H9 (cell line): ENCODE measurements around the gene RAB11FIP4. TPM values are rescaled to one million over a fixed set of nuclear protein-coding genes. Genes with fewer than 3 reads are reported as not detected.

ENCODE experiments used
- DNase-seq: peaks from one replicate; pipeline ENCODE4 v3.0.0-alpha.2; 2017
- H2AFZ ChIP-seq: one replicate; pipeline ENCODE4 v1.6.1; 2013; ENCODE audit warnings: mild to moderate bottlenecking, low read length, control low read depth, moderate library complexity
- H2AK5ac ChIP-seq: 2 replicates; pipeline ENCODE4 v1.6.1; 2013; ENCODE audit warnings: low read length, control low read depth, mixed read lengths; ENCODE audit not compliant: insufficient read length
- H2BK120ac ChIP-seq: one replicate; pipeline ENCODE4 v1.6.1; 2013; ENCODE audit warnings: low read depth, mild to moderate bottlenecking, low read length, control low read depth, inconsistent platforms; ENCODE audit not compliant: poor library complexity, severe bottlenecking
- H2BK12ac ChIP-seq: 2 replicates; pipeline ENCODE4 v1.6.1; 2013; ENCODE audit warnings: low read length, control low read depth, mixed read lengths, low read depth; ENCODE audit not compliant: insufficient read length
- H2BK15ac ChIP-seq: 2 replicates; pipeline ENCODE4 v1.6.1; 2013; ENCODE audit warnings: low read depth, low read length, control low read depth
- H2BK20ac ChIP-seq: one replicate; pipeline ENCODE4 v1.6.1; 2013; ENCODE audit warnings: low read depth, mild to moderate bottlenecking, low read length, control low read depth, inconsistent platforms; ENCODE audit not compliant: poor library complexity, severe bottlenecking
- H2BK5ac ChIP-seq: 2 replicates; pipeline ENCODE4 v1.6.1; 2013; ENCODE audit warnings: low read length, control low read depth, mixed read lengths; ENCODE audit not compliant: insufficient read length
- H3K14ac ChIP-seq: 2 replicates; pipeline ENCODE4 v1.6.1; 2013; ENCODE audit warnings: low read length, control low read depth; ENCODE audit not compliant: insufficient read depth
- H3K18ac ChIP-seq: 2 replicates; pipeline ENCODE4 v1.6.1; 2013; ENCODE audit warnings: low read depth, mild to moderate bottlenecking, mixed read lengths, low read length, control low read depth; ENCODE audit not compliant: insufficient read length
- H3K23ac ChIP-seq: 2 replicates; pipeline ENCODE4 v1.6.1; 2013; ENCODE audit warnings: low read length, control low read depth, mixed read lengths, low read depth; ENCODE audit not compliant: insufficient read length
- H3K23me2 ChIP-seq: 2 replicates; pipeline ENCODE4 v1.6.1; 2013; ENCODE audit warnings: low read depth, mild to moderate bottlenecking, mixed read lengths, low read length, control low read depth; ENCODE audit not compliant: insufficient read length, poor library complexity, severe bottlenecking
- H3K27ac ChIP-seq: 2 replicates; pipeline ENCODE4 v1.5.1; 2013; ENCODE audit warnings: low read length, control low read depth, mixed read lengths, low read depth; ENCODE audit not compliant: insufficient read length
- H3K27me3 ChIP-seq: 2 replicates; pipeline ENCODE4 v1.6.1; 2013; ENCODE audit warnings: low read length, control low read depth, inconsistent platforms; ENCODE audit not compliant: insufficient read depth
- H3K4ac ChIP-seq: 2 replicates; pipeline ENCODE4 v1.6.1; 2013; ENCODE audit warnings: low read depth, mild to moderate bottlenecking, control low read depth, inconsistent platforms, low read length, moderate library complexity
- H3K4me1 ChIP-seq: 2 replicates; pipeline ENCODE4 v1.6.1; 2013; ENCODE audit warnings: low read length, control low read depth, inconsistent platforms; ENCODE audit not compliant: insufficient read depth
- H3K4me2 ChIP-seq: 2 replicates; pipeline ENCODE4 v1.6.1; 2013; ENCODE audit warnings: low read length, control low read depth, mixed read lengths; ENCODE audit not compliant: insufficient read length, insufficient read depth
- H3K56ac ChIP-seq: 2 replicates; pipeline ENCODE4 v1.6.1; 2013; ENCODE audit warnings: low read depth, mild to moderate bottlenecking, mixed read lengths, low read length, control low read depth; ENCODE audit not compliant: insufficient read length
- H3K79me1 ChIP-seq: 2 replicates; pipeline ENCODE4 v1.6.1; 2013; ENCODE audit warnings: low read depth, mild to moderate bottlenecking, moderate library complexity, low read length, control low read depth, inconsistent platforms; ENCODE audit not compliant: insufficient read depth, poor library complexity, severe bottlenecking
- H3K79me2 ChIP-seq: 2 replicates; pipeline ENCODE4 v1.6.1; 2013; ENCODE audit warnings: low read length, control low read depth, inconsistent platforms; ENCODE audit not compliant: insufficient read depth
- H3K9ac ChIP-seq: 2 replicates; pipeline ENCODE4 v1.6.1; 2013; ENCODE audit warnings: low read length, control low read depth, mixed read lengths; ENCODE audit not compliant: insufficient read length; ENCODE audit errors: extremely low read depth
- H3K9me3 ChIP-seq: one replicate; pipeline ENCODE4 v1.6.1; 2013; ENCODE audit warnings: low read depth, low read length, inconsistent platforms; ENCODE audit not compliant: control insufficient read depth
- H3T11ph ChIP-seq: one replicate; pipeline ENCODE4 v1.6.1; 2013; ENCODE audit warnings: mild to moderate bottlenecking, low read length, control low read depth, inconsistent platforms
- H4K20me1 ChIP-seq: one replicate; pipeline ENCODE4 v1.6.1; 2013; ENCODE audit not compliant: control insufficient read depth, insufficient read length, insufficient read depth
- H4K5ac ChIP-seq: 2 replicates; pipeline ENCODE4 v1.6.1; 2013; ENCODE audit warnings: low read depth, mild to moderate bottlenecking, mixed read lengths, low read length, control low read depth; ENCODE audit not compliant: insufficient read length
- H4K8ac ChIP-seq: replicated peaks from 2 replicates; pipeline ENCODE4 v1.6.1; 2013; ENCODE audit warnings: low read length, control low read depth, mixed read lengths, low read depth; ENCODE audit not compliant: insufficient read length
- H4K91ac ChIP-seq: 2 replicates; pipeline ENCODE4 v1.6.1; 2013; ENCODE audit warnings: low read depth, mild to moderate bottlenecking, moderate library complexity, mixed read lengths, low read length, control low read depth; ENCODE audit not compliant: insufficient read length
- H3K27ac Mint-ChIP-seq, 3 experiments: 2 replicates in 2 of 3; 3 replicates in 1 of 3; pipeline ENCODE4 v1.8.0; 2020 to 2021; ENCODE audit warnings: mixed read lengths in 3 of 3, mild to moderate bottlenecking in 1 of 3, moderate library complexity in 1 of 3
- H3K27me3 Mint-ChIP-seq: 2 replicates; pipeline ENCODE4 v1.8.0; 2021; ENCODE audit warnings: low read depth, mild to moderate bottlenecking, moderate library complexity, mixed read lengths
- H3K36me3 Mint-ChIP-seq, 3 experiments: 2 replicates in 2 of 3; 3 replicates in 1 of 3; pipeline ENCODE4 v1.8.0; 2020 to 2021; ENCODE audit warnings: low read depth in 3 of 3, mixed read lengths in 3 of 3; ENCODE audit not compliant: insufficient read depth in 1 of 3
- H3K4me1 Mint-ChIP-seq, 2 experiments: 2 replicates each; pipeline ENCODE4 v1.8.0; 2020; ENCODE audit warnings: mixed read lengths in 2 of 2
- H3K4me3 Mint-ChIP-seq, 2 experiments: 2 replicates in 1 of 2; 3 replicates in 1 of 2; pipeline ENCODE4 v1.8.0; 2020 to 2021; ENCODE audit warnings: mild to moderate bottlenecking in 2 of 2, mixed read lengths in 2 of 2, moderate library complexity in 1 of 2
- H3K9me3 Mint-ChIP-seq, 2 experiments: 2 replicates in 1 of 2; 3 replicates in 1 of 2; pipeline ENCODE4 v1.8.0; 2020; ENCODE audit warnings: mild to moderate bottlenecking in 2 of 2, mixed read lengths in 2 of 2, moderate library complexity in 1 of 2
- CTCF ChIP-seq: fragments of 200-600 bp; sonication (generic); conservative IDR thresholded peaks from 3 replicates; pipeline ENCODE4 v1.8.0; 2021; ENCODE audit warnings: antibody characterized with exemption, mild to moderate bottlenecking
- WGBS: extraction: QIAGEN DNeasy Blood & Tissue Kit; methylation state at CpG from one replicate; pipeline ENCODE4 v1.1.7; 2013; ENCODE audit warnings: missing lambda C conversion rate, low lambda C conversion rate, mixed read lengths; ENCODE audit not compliant: insufficient read length; ENCODE audit errors: extremely low coverage; 5-methylcytosine and 5-hydroxymethylcytosine counted together
- total RNA-seq: library from RNA; stranded (reverse); gene quantifications from 2 replicates; pipeline ENCODE4 v1.2.1, GENCODE V29; 2021

RAB11FIP4 gene
- total RNA-seq, 1 experiment from 2014 or later = 25.7 TPM

DNA sequence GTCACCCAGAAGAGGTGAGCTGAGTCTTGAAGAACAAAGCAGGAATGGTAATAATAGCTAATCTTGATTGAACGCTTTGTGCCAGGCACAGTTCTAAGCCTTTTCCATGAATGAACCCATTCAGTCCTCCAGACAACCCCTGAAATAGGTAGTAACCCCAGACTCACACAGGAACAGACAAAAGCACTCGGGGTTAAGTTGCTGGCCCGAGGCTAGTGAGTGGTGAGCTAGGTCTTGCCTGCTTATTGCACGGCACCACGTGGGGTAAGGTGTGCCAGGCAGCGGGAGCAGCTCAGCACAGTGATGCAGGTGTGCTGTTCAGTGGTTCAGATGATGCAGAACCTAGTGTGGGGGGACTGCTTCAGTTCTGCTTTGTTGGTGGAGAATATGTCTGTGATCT lies 181.6 kb downstream of the RAB11FIP4 start:
- Histone ChIP-seq H3T11ph (no peak overlapping the region), H4K20me1 (no peaks in the 10 kb centered on the region), H3K9ac (no peak overlapping the region), H3K79me2 (no peaks in the 10 kb centered on the region), H2BK5ac (no peak overlapping the region), H3K18ac (no peak overlapping the region), H4K91ac (no peak overlapping the region), H2BK20ac (no peak overlapping the region), H4K5ac (no peak overlapping the region), H4K8ac (no peak overlapping the region), H2AK5ac (no peak overlapping the region), H2BK12ac (no peak overlapping the region), H2AFZ (no peak overlapping the region), H3K4ac (no peak overlapping the region), H2BK15ac (no peak overlapping the region), H3K4me2 (no peak overlapping the region), H3K79me1 (no peaks in the 10 kb centered on the region), H3K56ac (no peak overlapping the region), H3K4me1 (no peaks in the 10 kb centered on the region), H3K23me2 (no peaks in the 10 kb centered on the region), H3K27me3 (no peaks in the 10 kb centered on the region), H3K9me3 (no peaks in the 10 kb centered on the region), H3K14ac (no peak overlapping the region), H3K23ac (no peak overlapping the region), H3K27ac (no peak overlapping the region), H2BK120ac (no peak overlapping the region)
- TF ChIP-seq CTCF = no peak
- no peaks in the 10 kb centered on the region; a peak in 1 of 7 replicates for H3K36me3 Mint-ChIP-seq
- no peak overlapping the region for H3K4me3 Mint-ChIP-seq
- WGBS = no CpG with 5 or more reads among the region's 6 CpGs
- no peak for DNase-seq
- H3K4me1 Mint-ChIP-seq = peaks cover 6 to 8% of the 10 kb centered on the region in 2 experiments; a peak in 3 of 4 replicates
- H3K27me3 Mint-ChIP-seq = no peaks in the 10 kb centered on the region; the same call in 1 of the 2 replicates
- H3K27ac Mint-ChIP-seq = no peak overlapping the region
- H3K9me3 Mint-ChIP-seq = no peaks in the 10 kb centered on the region
